ENCODE measurements around the gene MLLT1. TPM values are rescaled to one million over a fixed set of nuclear protein-coding genes. Genes with fewer than 3 reads are reported as not detected.

The MLLT1 gene
- total and polyA plus RNA-seq, 4 donors = 2.1 to 15.6 (median 7.3) TPM

GRCh38 chr19:6223461-6224307, 56.1 kb downstream of the MLLT1 start:
- Histone ChIP-seq H3K4me1 (ENCODE audit: control insufficient read depth in 4 of 4, insufficient read depth in 4 of 4, low read length in 3 of 4) (peaks cover 6 to 28% (median 20%) of the 10 kb centered on the region in 4 donors), H3K27me3 (ENCODE audit: control insufficient read depth in 4 of 4, insufficient read depth in 4 of 4, low read length in 3 of 4) (no peaks in the 10 kb centered on the region), H3K4me3 (ENCODE audit: low read depth in 1 of 3, low read length in 3 of 3) (no peak overlapping the region), H3K9me3 (ENCODE audit: control insufficient read depth in 4 of 4, low read length in 3 of 4) (no peaks in the 10 kb centered on the region), H3K27ac (ENCODE audit: low read depth in 1 of 2, low read length in 2 of 2) (no peak overlapping the region), H3K9ac (ENCODE audit: low read depth in 1 of 2, low read length in 2 of 2) (no peak overlapping the region), H3K36me3 (ENCODE audit: control insufficient read depth in 4 of 4, insufficient read depth in 3 of 4, low read depth in 1 of 4, low read length in 3 of 4) (peaks cover 13 to 65% (median 16%) of the 10 kb centered on the region in 4 donors)
- DNase-seq (ENCODE audit: low spot score) = no peak
- 81% methylated on average over 18 of the region's 18 CpGs for WGBS
- TF ChIP-seq ATF3 (IDR thresholded peaks at IDR 0.05) = no peak
- TF ChIP-seq RXRA (IDR thresholded peaks at IDR 0.05) = no peak
- no peak for TF ChIP-seq TAF1 (conservative IDR thresholded peaks at IDR 0.05)
- no peak for TF ChIP-seq JUND (IDR thresholded peaks at IDR 0.05)
- no peak for TF ChIP-seq MAX (IDR thresholded peaks at IDR 0.05)
- TF ChIP-seq FOXA2 (IDR thresholded peaks at IDR 0.05) = no peak
- TF ChIP-seq EGR1 (IDR thresholded peaks at IDR 0.05; ENCODE audit: low read depth in 2 of 2) = no peak
- TF ChIP-seq FOXA1 (IDR thresholded peaks at IDR 0.05) = no peak
- no peak for TF ChIP-seq YY1 (IDR thresholded peaks at IDR 0.05)
- TF ChIP-seq HNF4A (conservative IDR thresholded peaks at IDR 0.05) = no peak
- TF ChIP-seq REST (IDR thresholded peaks at IDR 0.05) = no peak
- no peak for TF ChIP-seq RAD21 (IDR thresholded peaks at IDR 0.05)
- no peak for TF ChIP-seq HNF4G (IDR thresholded peaks at IDR 0.05)
- TF ChIP-seq ZBTB33 (IDR thresholded peaks at IDR 0.05) = no peak
- no peak for TF ChIP-seq CTCF (IDR thresholded peaks at IDR 0.05; ENCODE audit: low read depth, low read length, missing input control)
- no peak for TF ChIP-seq NR2F2 (IDR thresholded peaks at IDR 0.05)
- no peak for TF ChIP-seq SP1 (IDR thresholded peaks at IDR 0.05)
- TF ChIP-seq GABPA (IDR thresholded peaks at IDR 0.05 in 1 of 2, conservative IDR thresholded peaks at IDR 0.05 in 1 of 2) = no peak
